Endothelial cell of umbilical vein (primary cell): ENCODE data around the gene MGME1. TPM values are rescaled to one million over a fixed set of nuclear protein-coding genes. Genes with fewer than 3 reads are reported as not detected.

ENCODE experiments used
- BruUV-seq: library from RNA; stranded (reverse); fragments of 400-500 nt; replicated peaks from 2 replicates; lab custom pipeline; 2021; lab: Mats Ljungman, UMichigan
- CTCF ChIA-PET: fragments of 300-600, 350-600 bp; sonication (Branson Sonifier 250); formaldehyde crosslinking; loops from one replicate; lab custom pipeline; 2021; ENCODE audit warnings: antibody characterized with exemption, inconsistent platforms; lab: Charles Lee
- POLR2A ChIA-PET: fragments of 300-600, 350-600 bp; sonication (Branson Sonifier 250); formaldehyde crosslinking; loops from one replicate; lab custom pipeline; 2021; ENCODE audit warnings: antibody characterized with exemption, inconsistent platforms; lab: Charles Lee
- DNase-seq: peaks from one replicate; pipeline ENCODE4 v3.0.0-alpha.2; 2011; ENCODE audit warnings: low read depth, low spot score
- FAIRE-seq: peaks from 2 replicates; lab custom pipeline; 2011; peaks lifted over from hg19 to GRCh38; lab: Jason Lieb, UNC
- H2AFZ ChIP-seq: 2 replicates; pipeline ENCODE4 v1.6.0; 2012; ENCODE audit warnings: low read depth, low read length, control low read depth, inconsistent platforms
- H3K27ac ChIP-seq: 2 replicates; pipeline ENCODE4 v1.5.1; 2011; ENCODE audit warnings: low read depth, mild to moderate bottlenecking, control low read depth, low read length, moderate library complexity; ENCODE audit not compliant: insufficient read depth
- H3K27me3 ChIP-seq, 2 experiments: 2 replicates each; pipeline versions ENCODE4 v1.6.0 to v1.6.1; 2011; ENCODE audit warnings: low read length in 2 of 2, mixed read lengths in 1 of 2; ENCODE audit not compliant: control insufficient read depth in 2 of 2, insufficient read depth in 2 of 2
- H3K36me3 ChIP-seq, 2 experiments: 2 replicates in 1 of 2; 3 replicates in 1 of 2; pipeline ENCODE4 v1.5.1; 2011; ENCODE audit warnings: low read length in 2 of 2, mild to moderate bottlenecking in 1 of 2, moderate library complexity in 1 of 2; ENCODE audit not compliant: control insufficient read depth in 2 of 2, insufficient read depth in 2 of 2; ENCODE audit errors: extremely low read depth in 1 of 2
- H3K4me1 ChIP-seq: 3 replicates; pipeline ENCODE4 v1.5.1; 2011; ENCODE audit warnings: mild to moderate bottlenecking, low read length; ENCODE audit not compliant: control insufficient read depth, insufficient read depth; ENCODE audit errors: extremely low read depth
- H3K4me2 ChIP-seq: 2 replicates; pipeline ENCODE4 v1.6.1; 2011; ENCODE audit warnings: low read length, control low read depth, mixed read lengths; ENCODE audit not compliant: insufficient read depth
- H3K4me3 ChIP-seq, 3 experiments: fragments of 200-600 bp in 1 of 3; sonication (generic), shearing (Covaris generic) in 1 of 3; replicated peaks in 1 of 3; 2 replicates each; pipeline ENCODE4 v1.5.1; 2011 to 2016; ENCODE audit warnings: control low read depth in 3 of 3, low read length in 3 of 3, mild to moderate bottlenecking in 2 of 3, inconsistent platforms in 1 of 3, low read depth in 1 of 3, moderate library complexity in 1 of 3; ENCODE audit not compliant: insufficient read depth in 1 of 3
- H3K79me2 ChIP-seq: 2 replicates; pipeline ENCODE4 v1.6.0; 2012; ENCODE audit warnings: low read length, inconsistent platforms; ENCODE audit not compliant: control insufficient read depth, insufficient read depth
- H3K9ac ChIP-seq: replicated peaks from 2 replicates; pipeline ENCODE3; 2011; ENCODE audit warnings: low read length, control low read depth; ENCODE audit not compliant: insufficient read depth; ENCODE audit errors: extremely low read depth
- H3K9me1 ChIP-seq: replicated peaks from 3 replicates; pipeline ENCODE4 v1.6.0; 2011; ENCODE audit warnings: mild to moderate bottlenecking, low read length; ENCODE audit not compliant: control insufficient read depth, insufficient read depth; ENCODE audit errors: extremely low read depth
- H3K9me3 ChIP-seq: replicated peaks from 2 replicates; pipeline ENCODE4 v1.5.1; 2012; ENCODE audit warnings: low read length, inconsistent platforms; ENCODE audit not compliant: control insufficient read depth, insufficient read depth
- H4K20me1 ChIP-seq: replicated peaks from 2 replicates; pipeline ENCODE3; 2011; ENCODE audit warnings: mild to moderate bottlenecking, low read length; ENCODE audit not compliant: control insufficient read depth, insufficient read depth; ENCODE audit errors: extremely low read depth
- CTCF ChIP-seq, 2 donors: IDR thresholded peaks; 1 replicate in 1 of 2; 2 replicates in 1 of 2; pipeline ENCODE4 v1.5.1; 2011; ENCODE audit warnings: low read length in 2 of 2, mild to moderate bottlenecking in 2 of 2, moderate library complexity in 2 of 2, control low read depth in 1 of 2, inconsistent platforms in 1 of 2, low read depth in 1 of 2; ENCODE audit not compliant: insufficient read depth in 1 of 2; ENCODE audit errors: extremely low read depth in 1 of 2
- EZH2 ChIP-seq: IDR thresholded peaks from 2 replicates; pipeline ENCODE4 v1.6.1; 2012; ENCODE audit warnings: borderline replicate concordance, low read depth, mild to moderate bottlenecking, moderate library complexity, low read length, inconsistent platforms; ENCODE audit not compliant: severe bottlenecking
- FOS ChIP-seq: IDR thresholded peaks from 2 replicates; pipeline ENCODE4 v1.6.1; 2011; ENCODE audit warnings: mild to moderate bottlenecking, low read length, moderate library complexity, borderline replicate concordance; ENCODE audit not compliant: insufficient read depth
- GATA2 ChIP-seq: IDR thresholded peaks from 2 replicates; pipeline ENCODE4 v1.7.0; 2011; ENCODE audit warnings: low read depth, mild to moderate bottlenecking, moderate library complexity, mixed read lengths, low read length; ENCODE audit not compliant: insufficient read length, insufficient read depth
- JUN ChIP-seq: IDR thresholded peaks from 2 replicates; pipeline ENCODE4 v1.6.1; 2011; ENCODE audit warnings: borderline replicate concordance, low read depth; ENCODE audit not compliant: insufficient read length, insufficient read depth
- POLR2AphosphoS5 ChIP-seq: IDR thresholded peaks from 2 replicates; pipeline ENCODE4 v1.6.1; 2012; ENCODE audit warnings: low read depth, mild to moderate bottlenecking, control low read depth, low read length, moderate library complexity; ENCODE audit not compliant: insufficient read depth
- dilution Hi-C: fragments of 300-500 bp; cut with MboI; formaldehyde crosslinking; loops from one replicate; pipeline ENCODE4 v1.15.0; 2019; ENCODE audit warnings: low sequenced_read_pairs; ENCODE audit not compliant: extremely low pct_ligation_motif_present
- intact Hi-C: fragments of 100-400 bp; cut with micrococcal nuclease; formaldehyde crosslinking; loops from one replicate; pipeline ENCODE4 v1.10.0; 2022
- polyA plus RNA-seq, 4 experiments: library from polyadenylated mRNA; depleted of rRNA in 3 of 4; stranded (reverse) in 3 of 4; unstranded in 1 of 4; fragments of >200 nt; gene quantifications; 2 replicates each; pipeline versions ENCODE4 v1.2.1 to v1.2.3, GENCODE V29; 2011 to 2012; ENCODE audit warnings: missing spikeins in 1 of 4
- total RNA-seq: library from RNA; stranded (reverse); gene quantifications from 2 replicates; pipeline ENCODE4 v1.2.3, GENCODE V29; 2021

Gene MGME1
- total and polyA plus RNA-seq, 2 donors (not counting 3 experiments of a cell fraction or from before 2014, with no cell fraction given) = 8.9 to 26.2 TPM

- Histone ChIP-seq H3K9me3 (no peaks in the 10 kb centered on the region), H4K20me1 (peaks cover 11% of the 10 kb centered on the region), H3K36me3 (no peaks in the 10 kb centered on the region), H2AFZ (peak overlapping the region; percentile 46), H3K79me2 (peaks cover 79% of the 10 kb centered on the region), H3K4me3 (peak overlapping the region; percentile 30 to 97 (median 74)), H3K9me1 (no peaks in the 10 kb centered on the region), H3K27me3 (no peaks in the 10 kb centered on the region), H3K9ac (peak overlapping the region; percentile 97), H3K27ac (peak overlapping the region; percentile 92), H3K4me1 (peaks cover 50% of the 10 kb centered on the region), H3K4me2 (peak overlapping the region; percentile 99)
- intact Hi-C loops = loop anchor here (1.0 to 10.0 kb wide), 2 partner anchors 23 to 165 kb away; partner anchors contain the start of genes KAT14 and PET117
- CTCF ChIA-PET = interaction anchor here (0.6 to 7.7 kb wide), 5 partner anchors 13 to 303 kb away, joined by 3 to 104 read pairs (median 8); no protein-coding TSS in a partner anchor
- BruUV-seq = TSS peak; percentile 40
- POLR2A ChIA-PET = no interaction called here
- DNase-seq (peak; percentile 77), FAIRE-seq (peak; percentile 90)
- TF ChIP-seq GATA2 (peak; percentile 8), CTCF (IDR thresholded peaks at IDR 0.05; ENCODE audit: extremely low read depth in 1 of 2, insufficient read depth in 1 of 2, low read depth in 1 of 2, low read length in 2 of 2) (no peak), FOS (peak; percentile 65), JUN (peak; percentile 15), EZH2 (no peak), POLR2AphosphoS5 (peak; percentile 59)
- dilution Hi-C loops = no loop called here
These were observed 1.1 kb downstream of the MGME1 start for GRCh38 chr20:17969884-17970409.
